IPS-11a (cell line): ENCODE results near the gene SFXN5.
A peak's percentile ranks its signal among the peaks of the same experiment; 100 is the strongest.
"Not testable (repeated sequence)": the region's sequence is repeated elsewhere in the genome, so short reads cannot be mapped to it uniquely, and the experiment has no call there.

Experiments used
- H3K4me3 ChIP-seq: one replicate; pipeline ENCODE4 v1.5.1; 2013; ENCODE audit warnings: low read depth, low read length, control low read depth

The SFXN5 gene, protein sequence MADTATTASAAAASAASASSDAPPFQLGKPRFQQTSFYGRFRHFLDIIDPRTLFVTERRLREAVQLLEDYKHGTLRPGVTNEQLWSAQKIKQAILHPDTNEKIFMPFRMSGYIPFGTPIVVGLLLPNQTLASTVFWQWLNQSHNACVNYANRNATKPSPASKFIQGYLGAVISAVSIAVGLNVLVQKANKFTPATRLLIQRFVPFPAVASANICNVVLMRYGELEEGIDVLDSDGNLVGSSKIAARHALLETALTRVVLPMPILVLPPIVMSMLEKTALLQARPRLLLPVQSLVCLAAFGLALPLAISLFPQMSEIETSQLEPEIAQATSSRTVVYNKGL

DNA sequence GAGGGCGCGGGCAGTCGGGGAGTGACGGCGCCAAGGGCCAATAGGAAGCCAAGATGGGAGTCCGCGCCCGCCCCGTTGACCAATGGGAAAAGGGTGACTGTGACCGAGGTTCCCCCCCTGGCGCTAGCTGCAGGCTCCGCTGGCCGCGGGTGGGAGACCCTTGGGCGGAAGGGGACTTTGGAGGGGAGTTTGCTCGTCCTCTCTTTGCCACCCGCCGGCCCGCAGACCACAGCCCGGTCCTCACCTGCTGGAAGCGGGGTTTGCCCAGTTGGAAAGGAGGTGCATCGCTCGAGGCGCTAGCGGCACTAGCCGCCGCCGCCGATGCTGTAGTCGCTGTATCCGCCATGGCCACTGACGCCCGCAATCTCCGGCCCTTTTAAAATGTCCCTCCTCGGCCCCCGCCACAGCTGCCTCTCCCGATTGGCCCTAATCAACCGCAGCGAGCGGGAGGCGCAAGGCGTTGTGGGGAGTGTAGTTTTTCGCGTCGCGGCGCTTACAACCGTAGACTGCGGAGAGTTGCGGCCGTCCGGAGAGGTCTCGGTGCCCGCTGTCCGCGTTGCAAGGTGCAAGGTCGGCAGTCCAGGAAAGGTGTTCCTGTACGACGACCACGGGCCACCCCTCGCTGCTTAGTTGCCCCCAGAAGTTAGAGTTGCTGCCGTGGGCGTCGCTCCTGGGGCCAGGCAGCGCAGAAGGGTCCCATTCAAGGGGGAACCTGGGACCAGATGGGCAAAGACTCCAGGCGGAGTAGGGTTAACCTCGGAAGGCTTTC, at the start of gene SFXN5:
TSS of gene SFXN5 (minus strand) at position 353 of the 769 bp plus-strand sequence. CDS start at position 346, 7 bp downstream.
- peak within 1 kb of the TSS; percentile 85 for H3K4me3 ChIP-seq

GRCh38 chr2:73119611-73120239, 48.2 kb upstream of the SFXN5 start:
- H3K4me3 ChIP-seq, result not testable (repeated sequence)

GRCh38 chr2:73117441-73117840, 45.9 kb upstream of the SFXN5 start:
- H3K4me3 ChIP-seq, result no peak overlapping the region

- H3K4me3 ChIP-seq, result no peak overlapping the region
Measured at GRCh38 chr2:73116182-73116960, 44.9 kb upstream of the SFXN5 start.

- no peak overlapping the region for H3K4me3 ChIP-seq
Measured at GRCh38 chr2:73114273-73114867, 42.9 kb upstream of the SFXN5 start.

DNA sequence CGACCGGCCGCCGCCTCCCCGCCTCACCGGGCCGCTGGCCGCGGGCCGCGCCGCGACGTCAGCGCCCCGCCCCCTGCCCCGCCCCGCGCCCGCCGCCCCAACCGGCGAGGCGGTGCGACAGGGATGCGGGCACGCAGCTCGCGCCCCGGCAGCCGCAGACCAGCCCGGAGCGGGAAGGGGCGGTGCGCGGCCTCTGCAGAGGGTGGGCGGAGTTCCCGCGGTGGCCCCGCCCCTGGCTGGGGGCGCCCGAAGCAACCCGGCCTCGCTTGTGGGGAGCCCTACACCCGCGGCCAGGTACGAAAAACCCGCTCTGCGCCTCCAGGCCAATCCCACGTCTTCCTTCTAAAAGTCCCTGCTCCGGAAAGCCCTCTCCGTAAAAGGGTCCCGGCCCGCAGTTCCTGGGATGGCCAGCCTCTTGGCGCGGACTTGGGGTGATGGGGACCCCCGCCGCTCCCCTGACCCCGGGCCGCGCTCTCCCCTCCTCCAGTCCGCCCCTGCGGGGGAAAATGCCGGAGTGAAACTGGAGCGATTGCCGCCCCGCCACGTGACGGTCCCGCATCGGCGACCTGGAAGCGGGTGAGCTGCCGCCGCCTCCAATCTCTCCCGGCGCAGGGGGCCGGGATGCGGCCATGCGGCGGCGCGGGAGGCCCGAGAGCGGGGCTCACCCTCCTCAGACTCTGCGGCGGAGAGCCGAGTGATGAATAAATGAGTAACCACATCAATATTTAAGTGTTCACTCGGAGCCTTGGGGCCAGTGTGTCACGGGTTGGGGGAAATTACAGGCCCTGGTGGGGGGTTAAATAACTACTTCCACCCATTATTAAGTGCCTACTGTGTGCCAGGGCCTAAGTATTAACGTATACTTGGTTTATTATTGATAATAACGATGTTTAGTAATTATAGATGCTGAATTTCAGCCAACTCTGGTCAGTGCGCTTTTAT, 41.7 kb upstream of the SFXN5 start, which contains the start of gene RAB11FIP5:
TSS of gene RAB11FIP5 (minus strand) at position 36 of the 942 bp plus-strand sequence. CDS start 171 bp downstream, outside the sequence.
- H3K4me3 ChIP-seq, result peak within 1 kb of the TSS; percentile 60

- H3K4me3 ChIP-seq, result peak overlapping the region; percentile 60
Measured at GRCh38 chr2:73112026-73112912, 40.8 kb upstream of the SFXN5 start.

- H3K4me3 ChIP-seq, result peak overlapping the region; percentile 60
Measured at GRCh38 chr2:73111073-73112025, 39.8 kb upstream of the SFXN5 start.

DNA sequence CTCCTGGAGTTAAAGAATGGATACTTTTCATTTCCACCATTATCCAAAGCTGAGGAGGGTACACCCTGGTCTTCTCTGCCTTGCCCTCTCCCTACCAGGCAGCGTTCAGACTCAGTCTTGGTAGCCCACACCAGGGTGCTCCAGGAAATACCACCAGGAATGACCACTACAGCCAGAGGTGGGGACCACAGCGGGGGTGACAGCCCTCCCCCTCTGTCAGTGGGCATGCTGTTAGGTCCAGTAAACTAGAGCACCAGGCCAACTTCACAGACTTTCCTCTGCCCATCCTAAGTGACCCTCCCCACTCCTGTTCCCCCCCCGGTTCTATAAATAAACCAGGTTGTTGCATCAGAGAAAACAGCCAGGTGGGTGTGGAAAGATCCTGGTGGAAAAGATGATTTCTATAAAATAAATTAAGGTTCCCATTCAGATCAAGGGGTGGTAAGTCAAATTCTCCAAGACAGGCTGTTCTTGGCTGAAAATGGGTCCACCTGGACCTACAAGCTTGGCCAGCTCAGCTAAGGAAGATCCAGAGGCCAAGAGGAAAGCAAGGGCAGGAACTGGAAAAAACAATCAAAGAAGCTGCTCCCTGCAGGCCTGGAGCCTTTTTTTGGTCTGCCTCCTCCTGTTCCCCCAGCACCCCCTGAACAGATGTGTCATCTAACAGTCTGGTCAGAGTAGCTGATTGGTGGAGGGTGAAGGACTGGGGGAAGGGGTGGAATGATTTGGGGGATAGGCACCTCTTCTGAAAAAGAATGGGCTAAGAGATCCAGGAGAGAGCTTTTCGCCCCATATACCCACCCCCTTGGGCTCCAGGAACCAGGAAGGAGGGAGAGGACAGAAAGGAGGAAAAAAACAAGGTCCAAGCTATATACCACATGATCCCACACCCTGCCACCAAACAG, 38.9 kb upstream of the SFXN5 start:
- no peak overlapping the region for H3K4me3 ChIP-seq

DNA sequence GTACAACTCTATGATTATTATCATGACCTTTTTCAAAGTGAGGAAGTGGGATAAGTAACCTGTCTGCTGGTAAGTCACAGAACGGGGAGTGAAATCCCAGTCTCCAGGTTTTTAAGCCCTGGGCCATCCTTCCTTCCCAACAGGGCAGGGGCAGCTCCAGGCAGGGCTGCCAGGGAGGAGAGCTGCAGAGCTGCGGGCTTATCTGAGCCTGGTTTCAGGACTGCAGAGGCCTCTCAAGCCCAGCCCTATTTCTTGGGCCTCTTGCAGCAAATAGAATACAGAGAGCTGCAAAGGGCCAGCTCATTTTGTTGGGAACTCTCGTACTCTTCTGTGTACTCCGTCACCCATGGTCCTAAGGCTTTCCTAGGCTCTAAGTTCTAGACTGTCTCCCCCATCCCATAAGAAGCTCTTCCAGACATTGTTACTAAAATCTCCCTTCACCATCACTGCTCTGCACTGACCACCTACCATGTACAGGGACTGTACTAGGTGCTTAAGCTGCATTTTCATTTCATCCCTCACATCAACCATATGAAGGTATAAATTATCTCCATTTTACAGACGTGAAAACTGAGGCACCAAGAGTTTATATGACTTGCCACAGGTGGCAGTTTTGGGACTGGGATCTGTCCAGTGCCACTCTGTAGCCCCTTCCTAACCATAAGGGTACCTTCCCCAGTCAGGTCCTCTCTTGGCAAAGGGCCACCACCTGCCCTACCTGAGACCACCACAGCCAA, 38.1 kb upstream of the SFXN5 start:
- H3K4me3 ChIP-seq, result no peak overlapping the region

- H3K4me3 ChIP-seq, result no peak overlapping the region
Measured at GRCh38 chr2:73107211-73107926, 35.9 kb upstream of the SFXN5 start.

- H3K4me3 ChIP-seq, result no peak overlapping the region
Measured at GRCh38 chr2:73106791-73107190, 35.3 kb upstream of the SFXN5 start.

DNA sequence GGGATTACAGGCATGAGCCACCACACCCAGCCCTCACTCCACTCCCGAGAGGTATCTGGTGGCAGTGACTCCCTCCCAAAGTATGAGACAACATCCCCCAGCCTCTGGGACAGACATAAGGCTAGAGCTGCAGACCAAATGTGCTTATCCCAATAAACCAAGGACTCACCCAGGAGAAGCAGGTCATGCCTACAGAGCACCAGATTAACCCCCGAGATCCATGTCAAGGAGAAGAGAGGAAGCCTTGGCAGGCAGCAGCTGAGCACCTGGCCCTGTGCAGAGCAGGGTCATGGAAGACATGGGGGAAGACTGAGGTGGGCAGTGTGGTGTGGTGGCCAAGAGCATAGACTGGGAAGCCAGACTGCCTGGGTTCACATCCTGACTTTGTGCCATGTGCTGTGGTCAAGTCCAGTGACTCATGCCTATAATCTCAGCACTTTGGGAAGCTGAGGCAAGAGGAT, 34.0 kb upstream of the SFXN5 start:
- no peak overlapping the region for H3K4me3 ChIP-seq

DNA sequence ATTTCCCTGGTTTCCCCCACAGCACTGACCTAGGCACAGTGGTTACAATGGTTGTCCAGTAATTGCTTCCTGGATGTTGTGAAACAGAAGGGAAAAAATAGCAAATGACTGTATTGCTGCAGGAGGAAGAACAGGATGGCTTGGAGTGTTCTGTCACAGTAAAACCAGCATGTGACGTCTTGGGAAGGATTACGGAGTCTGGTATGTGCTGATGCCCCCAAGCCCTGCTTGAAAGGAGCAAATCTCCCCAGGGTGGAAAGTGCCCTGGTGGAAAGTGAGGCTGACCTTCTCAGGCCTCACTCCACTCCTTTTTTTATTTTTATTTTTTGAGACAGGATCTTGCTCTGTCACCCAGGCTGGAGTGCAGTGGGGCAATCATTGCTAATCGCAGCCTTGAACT, 33.4 kb upstream of the SFXN5 start:
- no peak overlapping the region for H3K4me3 ChIP-seq

- H3K4me3 ChIP-seq, result no peak overlapping the region
Measured at GRCh38 chr2:73103018-73103542, 31.6 kb upstream of the SFXN5 start.
